GM23338 (cell line): ENCODE data around the gene PLS3.

Experiments
- CREB1 ChIP-seq: fragments of 250-450 bp; sonication (Bioruptor Pico); IDR thresholded peaks from 2 replicates; pipeline ENCODE4 v1.5.0; 2020; ENCODE audit warnings: low read depth, mild to moderate bottlenecking, moderate library complexity
- CTCF ChIP-seq, 2 experiments: fragments of 200-600 bp in 1 of 2; sonication (generic) in 1 of 2; conservative IDR thresholded peaks; 2 replicates each; pipeline versions ENCODE4 v1.5.1 to v1.6.1; 2016 to 2017; ENCODE audit warnings: antibody characterized with exemption in 2 of 2, low read depth in 2 of 2, mild to moderate bottlenecking in 2 of 2, moderate library complexity in 1 of 2
- EZH2 ChIP-seq: fragments of 200-600 bp; sonication (generic); IDR thresholded peaks from one replicate; pipeline ENCODE4 v1.8.0; 2017; ENCODE audit warnings: antibody characterized with exemption, mild to moderate bottlenecking, low read depth; ENCODE audit not compliant: unreplicated experiment
- EZH2phosphoT487 ChIP-seq: fragments of 200-600 bp; sonication (generic); IDR thresholded peaks from one replicate; pipeline ENCODE4 v1.8.1; 2018; ENCODE audit warnings: antibody characterized with exemption; ENCODE audit not compliant: unreplicated experiment
- POLR2AphosphoS5 ChIP-seq: IDR thresholded peaks from 2 replicates; pipeline ENCODE4 v1.6.1; 2016; ENCODE audit warnings: antibody characterized with exemption, low read depth
- ZNF114 ChIP-seq: fragments of 250-450 bp; sonication (Bioruptor Pico); IDR thresholded peaks from 2 replicates; pipeline ENCODE4 v1.5.0; 2020; ENCODE audit warnings: mild to moderate bottlenecking, moderate library complexity

GRCh38 chrX:115592997-115593734 lies 32.2 kb downstream of the PLS3 start:
- TF ChIP-seq CTCF (conservative IDR thresholded peaks at IDR 0.05; ENCODE audit: low read depth in 2 of 2) (no peak), POLR2AphosphoS5 (no peak), CREB1 (CRISPR knock-in tag) (no peak), EZH2phosphoT487 (no peak), EZH2 (no peak), ZNF114 (CRISPR knock-in tag) (no peak)
